B cell (primary cell): ENCODE measurements around the gene TMEM92. TPM values are rescaled to one million over a fixed set of nuclear protein-coding genes. Genes with fewer than 3 reads are reported as not detected.

Source experiments
- ATAC-seq: fragments of 200-7000 bp; cut with Tn5 transposase; one replicate; pipeline ENCODE4 v1.10.0; 2021; ENCODE audit warnings: low read depth, mild to moderate bottlenecking, moderate number of reproducible peaks, moderate library complexity
- CTCF ChIA-PET: fragments of 350-600 bp; sonication (Branson Sonifier 250); formaldehyde crosslinking; loops from one replicate; lab custom pipeline; 2021; ENCODE audit warnings: antibody characterized with exemption, inconsistent platforms; lab: Charles Lee
- POLR2A ChIA-PET: fragments of 350-600 bp; sonication (Branson Sonifier 250); formaldehyde crosslinking; loops from one replicate; lab custom pipeline; 2021; ENCODE audit warnings: antibody characterized with exemption; lab: Charles Lee
- DNase-seq: peaks from one replicate; pipeline ENCODE4 v3.0.0; 2013
- H2AFZ ChIP-seq: 2 replicates; pipeline ENCODE4 v1.6.1; 2012; ENCODE audit warnings: mild to moderate bottlenecking, low read depth, low read length; ENCODE audit not compliant: insufficient read depth, poor library complexity, severe bottlenecking
- H3K27ac ChIP-seq, 2 donors: 1 replicate in 1 of 2; 2 replicates in 1 of 2; pipeline ENCODE4 v1.5.1; 2012 to 2013; ENCODE audit warnings: low read length in 2 of 2, mild to moderate bottlenecking in 2 of 2, moderate library complexity in 1 of 2
- H3K27me3 ChIP-seq, 4 experiments: fragments of 200-600 bp in 1 of 4; sonication (generic) in 1 of 4; replicated peaks in 1 of 4; 1 replicate in 2 of 4; 2 replicates in 2 of 4; pipeline versions ENCODE4 v1.6.1 to v1.7.0; 2013 to 2016; ENCODE audit warnings: low read length in 3 of 4, mild to moderate bottlenecking in 2 of 4, mixed read lengths in 1 of 4, moderate library complexity in 1 of 4; ENCODE audit not compliant: insufficient read depth in 4 of 4, control insufficient read depth in 3 of 4; ENCODE audit errors: control extremely low read depth in 1 of 4
- H3K36me3 ChIP-seq, 2 experiments: replicated peaks in 1 of 2; 1 replicate in 1 of 2; 2 replicates in 1 of 2; pipeline versions ENCODE4 v1.6.1 to v1.7.1; 2013; ENCODE audit warnings: low read length in 1 of 2; ENCODE audit not compliant: insufficient read depth in 2 of 2, control insufficient read depth in 1 of 2; ENCODE audit errors: control extremely low read depth in 1 of 2, extremely low read depth in 1 of 2
- H3K4me1 ChIP-seq, 2 donors: fragments of 200-600 bp in 1 of 2; sonication (generic) in 1 of 2; 1 replicate in 1 of 2; 2 replicates in 1 of 2; pipeline versions ENCODE4 v1.5.1 to v1.6.1; 2013 to 2017; ENCODE audit warnings: low read length in 2 of 2; ENCODE audit not compliant: control insufficient read depth in 2 of 2, insufficient read depth in 2 of 2
- H3K4me2 ChIP-seq: replicated peaks from 2 replicates; pipeline ENCODE3; 2012; ENCODE audit warnings: mild to moderate bottlenecking, low read depth, low read length; ENCODE audit not compliant: poor library complexity, severe bottlenecking
- H3K4me3 ChIP-seq, 5 experiments: fragments of 200-600 bp in 1 of 5; sonication (generic) in 1 of 5; 1 replicate in 3 of 5; 2 replicates in 2 of 5; pipeline versions ENCODE4 v1.5.1 to v1.7.0; 2011 to 2016; ENCODE audit warnings: low read length in 4 of 5, mild to moderate bottlenecking in 4 of 5, low read depth in 2 of 5, control low read depth in 1 of 5, moderate library complexity in 1 of 5; ENCODE audit not compliant: insufficient read depth in 1 of 5; ENCODE audit errors: control extremely low read depth in 1 of 5, extremely low read depth in 1 of 5
- H3K79me2 ChIP-seq: fragments of 200-600 bp; sonication (generic); one replicate; pipeline ENCODE4 v1.6.0; 2016; ENCODE audit warnings: low read length; ENCODE audit not compliant: control insufficient read depth, insufficient read depth
- H3K9ac ChIP-seq: fragments of 200-600 bp; sonication (generic); 2 replicates; pipeline ENCODE4 v1.6.1; 2017; ENCODE audit warnings: mild to moderate bottlenecking, low read length, moderate library complexity
- H3K9me3 ChIP-seq, 3 donors: one replicate each; pipeline versions ENCODE4 v1.6.1 to v1.7.1; 2013; ENCODE audit warnings: low read length in 2 of 3; ENCODE audit not compliant: control insufficient read depth in 2 of 3, insufficient read depth in 1 of 3; ENCODE audit errors: control extremely low read depth in 1 of 3
- H4K20me1 ChIP-seq: 2 replicates; pipeline ENCODE4 v1.6.0; 2012; ENCODE audit warnings: mild to moderate bottlenecking, low read length; ENCODE audit not compliant: insufficient read depth, control insufficient read depth, poor library complexity, severe bottlenecking
- H3K27ac Mint-ChIP-seq: one replicate; pipeline ENCODE4 v1.8.0; 2021; ENCODE audit warnings: mixed read lengths
- H3K27me3 Mint-ChIP-seq: one replicate; pipeline ENCODE4 v1.8.0; 2021; ENCODE audit warnings: mixed read lengths
- H3K4me1 Mint-ChIP-seq: one replicate; pipeline ENCODE4 v1.8.0; 2021; ENCODE audit warnings: mixed read lengths
- H3K4me3 Mint-ChIP-seq: one replicate; pipeline ENCODE4 v1.8.0; 2021; ENCODE audit warnings: mixed read lengths
- H3K9me3 Mint-ChIP-seq: one replicate; pipeline ENCODE4 v1.8.0; 2022; ENCODE audit warnings: mixed read lengths; ENCODE audit not compliant: insufficient read depth
- EZH2 ChIP-seq: IDR thresholded peaks from 2 replicates; pipeline ENCODE4 v1.6.1; 2012; ENCODE audit warnings: borderline replicate concordance, low read depth, mild to moderate bottlenecking, moderate library complexity, low read length; ENCODE audit not compliant: insufficient read depth, poor library complexity, severe bottlenecking
- WGBS: methylation state at CpG from one replicate; pipeline ENCODE4 v1.1.5; 2013; ENCODE audit warnings: missing lambda C conversion rate; ENCODE audit not compliant: insufficient coverage; 5-methylcytosine and 5-hydroxymethylcytosine counted together
- intact Hi-C: fragments of 100-400 bp; cut with micrococcal nuclease; formaldehyde crosslinking; loops from one replicate; pipeline ENCODE4 v1.10.0; 2022
- polyA plus RNA-seq: library from polyadenylated mRNA; depleted of rRNA; stranded (reverse); fragments of >200 nt; gene quantifications from 2 replicates; pipeline ENCODE4 v1.2.3, GENCODE V29; 2012
- total RNA-seq, 2 donors: library from RNA; stranded (reverse); fragments of 120-200 nt in 1 of 2; gene quantifications; 1 replicate in 1 of 2; 2 replicates in 1 of 2; pipeline versions ENCODE4 v1.2.3 to v1.2.4, GENCODE V29; 2013 to 2022
- TF ChIP-seq, protein P1 (sequence below): fragments of 200-600 bp; IDR thresholded peaks from one replicate; pipeline ENCODE4 v1.8.0; 2022; ENCODE audit warnings: antibody characterized with exemption, mild to moderate bottlenecking

TMEM92 gene
- total and polyA plus RNA-seq, 2 donors (not counting 1 experiment from before 2014, with no cell fraction given), result not detected

DNA sequence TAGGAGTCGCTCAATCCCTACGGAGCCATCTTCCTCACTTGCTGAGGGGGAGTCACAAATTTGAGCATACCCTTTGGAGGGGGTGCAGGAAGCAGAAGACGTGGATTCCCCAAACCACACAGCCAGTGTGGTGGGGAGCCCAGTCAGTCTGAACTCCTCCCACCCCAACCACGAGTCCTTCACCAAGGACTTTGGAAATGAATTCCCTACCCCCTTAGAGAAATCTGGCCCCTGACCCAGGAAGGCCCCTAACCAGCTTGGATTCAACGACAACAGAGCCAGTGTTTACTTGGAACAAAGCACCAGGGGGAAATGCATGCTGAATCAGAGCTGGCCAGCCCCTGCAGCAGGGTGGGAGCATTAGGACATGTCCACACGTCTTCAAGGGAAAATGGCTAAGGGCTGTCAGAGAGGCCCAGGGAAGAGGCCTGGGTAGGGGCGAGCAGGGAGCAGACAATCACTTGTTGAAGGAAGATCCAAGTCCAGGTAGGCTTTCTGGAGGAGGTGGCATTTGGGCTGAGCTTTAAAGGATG, 5.5 kb upstream of the TMEM92 start:
- no peak overlapping the region for H3K4me3 Mint-ChIP-seq
- H2AFZ ChIP-seq, result no peak overlapping the region
- H3K27ac ChIP-seq, result no peak overlapping the region
- no peak overlapping the region for H3K4me3 ChIP-seq
- CTCF ChIA-PET, result interaction anchor here (0.9 to 5.0 kb wide), 5 partner anchors 68 to 174 kb away, joined by 3 to 36 read pairs (median 4); partner anchors contain the start of genes COL1A1 and PDK2
- peaks cover 22% of the 10 kb centered on the region for H3K27me3 Mint-ChIP-seq
- no peaks in the 10 kb centered on the region for H4K20me1 ChIP-seq
- peaks cover 0 to 19% (median 5%) of the 10 kb centered on the region in 4 experiments for H3K27me3 ChIP-seq
- peaks cover 7 to 8% of the 10 kb centered on the region in 2 donors for H3K4me1 ChIP-seq
- peaks cover 5% of the 10 kb centered on the region for H3K4me1 Mint-ChIP-seq
- H3K27ac Mint-ChIP-seq, result no peak overlapping the region
- no peak overlapping the region for H3K4me2 ChIP-seq
- no peak overlapping the region for H3K9ac ChIP-seq
- intact Hi-C loops, result no loop called here
- H3K9me3 ChIP-seq, result peaks cover 0 to 3% (median 0%) of the 10 kb centered on the region in 3 donors
- H3K9me3 Mint-ChIP-seq, result no peaks in the 10 kb centered on the region
- ATAC-seq (no peak), DNase-seq (no peak)
- TF ChIP-seq, protein P1, sequence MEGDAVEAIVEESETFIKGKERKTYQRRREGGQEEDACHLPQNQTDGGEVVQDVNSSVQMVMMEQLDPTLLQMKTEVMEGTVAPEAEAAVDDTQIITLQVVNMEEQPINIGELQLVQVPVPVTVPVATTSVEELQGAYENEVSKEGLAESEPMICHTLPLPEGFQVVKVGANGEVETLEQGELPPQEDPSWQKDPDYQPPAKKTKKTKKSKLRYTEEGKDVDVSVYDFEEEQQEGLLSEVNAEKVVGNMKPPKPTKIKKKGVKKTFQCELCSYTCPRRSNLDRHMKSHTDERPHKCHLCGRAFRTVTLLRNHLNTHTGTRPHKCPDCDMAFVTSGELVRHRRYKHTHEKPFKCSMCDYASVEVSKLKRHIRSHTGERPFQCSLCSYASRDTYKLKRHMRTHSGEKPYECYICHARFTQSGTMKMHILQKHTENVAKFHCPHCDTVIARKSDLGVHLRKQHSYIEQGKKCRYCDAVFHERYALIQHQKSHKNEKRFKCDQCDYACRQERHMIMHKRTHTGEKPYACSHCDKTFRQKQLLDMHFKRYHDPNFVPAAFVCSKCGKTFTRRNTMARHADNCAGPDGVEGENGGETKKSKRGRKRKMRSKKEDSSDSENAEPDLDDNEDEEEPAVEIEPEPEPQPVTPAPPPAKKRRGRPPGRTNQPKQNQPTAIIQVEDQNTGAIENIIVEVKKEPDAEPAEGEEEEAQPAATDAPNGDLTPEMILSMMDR, result no peak
- TF ChIP-seq EZH2, result no peak
- 73% methylated on average over 4 of the region's 7 CpGs for WGBS
- H3K79me2 ChIP-seq, result no peaks in the 10 kb centered on the region
- no peaks in the 10 kb centered on the region for H3K36me3 ChIP-seq
- POLR2A ChIA-PET, result no interaction called here
